IMR-90 (cell line): ENCODE data around the gene R3HDML. TPM values are rescaled to one million over a fixed set of nuclear protein-coding genes. Genes with fewer than 3 reads are reported as not detected.

Source experiments
- ATAC-seq: fragments of 200-7000 bp; cut with Tn5 transposase; 2 replicates; pipeline ENCODE4 v1.9.1; 2020; ENCODE audit warnings: low read depth, mild to moderate bottlenecking, moderate library complexity
- BruUV-seq: library from RNA; stranded (reverse); fragments of 400-500 nt; replicated peaks from 2 replicates; lab custom pipeline; 2021; lab: Mats Ljungman, UMichigan
- CTCF ChIA-PET: fragments of 300-600 bp; formaldehyde crosslinking; extraction: SDS; loops from one replicate; lab custom pipeline; 2021; ENCODE audit warnings: antibody characterized with exemption; lab: Yijun Ruan, JAX
- POLR2A ChIA-PET: fragments of 300-600 bp; sonication (Branson Sonifier 250); formaldehyde crosslinking; loops from one replicate; lab custom pipeline; 2022; ENCODE audit warnings: antibody characterized with exemption; ENCODE audit not compliant: unreplicated experiment; lab: Charles Lee
- DNase-seq: peaks from one replicate; pipeline ENCODE4 v3.0.0; 2013
- H2AFZ ChIP-seq: replicated peaks from 2 replicates; pipeline ENCODE3; 2013; ENCODE audit warnings: low read length, mild to moderate bottlenecking; ENCODE audit not compliant: poor library complexity
- H2AK5ac ChIP-seq: 2 replicates; pipeline ENCODE4 v1.6.1; 2013; ENCODE audit warnings: low read depth, low read length, inconsistent platforms
- H2AK9ac ChIP-seq: replicated peaks from 2 replicates; pipeline ENCODE3; 2013; ENCODE audit warnings: mild to moderate bottlenecking, low read depth, low read length, moderate library complexity; ENCODE audit not compliant: poor library complexity
- H2BK120ac ChIP-seq: 2 replicates; pipeline ENCODE4 v1.6.1; 2013; ENCODE audit warnings: low read depth, low read length, inconsistent platforms
- H2BK15ac ChIP-seq: 3 replicates; pipeline ENCODE4 v1.6.1; 2013; ENCODE audit warnings: low read depth, low read length, inconsistent platforms
- H2BK20ac ChIP-seq: 2 replicates; pipeline ENCODE4 v1.6.1; 2013; ENCODE audit warnings: low read depth, mild to moderate bottlenecking, inconsistent platforms, low read length, moderate library complexity
- H2BK5ac ChIP-seq: 2 replicates; pipeline ENCODE4 v1.6.1; 2013; ENCODE audit warnings: mild to moderate bottlenecking, low read depth, low read length, inconsistent platforms; ENCODE audit not compliant: poor library complexity, severe bottlenecking
- H3K14ac ChIP-seq: replicated peaks from 2 replicates; pipeline ENCODE4 v1.6.1; 2013; ENCODE audit warnings: low read depth, low read length, inconsistent platforms
- H3K18ac ChIP-seq: 2 replicates; pipeline ENCODE4 v1.6.1; 2013; ENCODE audit warnings: low read depth, low read length, control low read depth
- H3K23ac ChIP-seq: 2 replicates; pipeline ENCODE4 v1.6.1; 2013; ENCODE audit warnings: low read depth, low read length, inconsistent platforms
- H3K27ac ChIP-seq: 2 replicates; pipeline ENCODE4 v1.5.1; 2013; ENCODE audit warnings: mild to moderate bottlenecking, control low read depth, low read length; ENCODE audit not compliant: insufficient read depth
- H3K27me3 ChIP-seq: 2 replicates; pipeline ENCODE4 v1.6.1; 2013; ENCODE audit warnings: low read length; ENCODE audit not compliant: control insufficient read depth, insufficient read depth
- H3K36me3 ChIP-seq: 2 replicates; pipeline ENCODE4 v1.6.1; 2013; ENCODE audit warnings: low read length, mixed read lengths; ENCODE audit not compliant: control insufficient read depth, insufficient read depth
- H3K4ac ChIP-seq: 2 replicates; pipeline ENCODE4 v1.6.1; 2013; ENCODE audit warnings: low read depth, low read length, inconsistent platforms
- H3K4me1 ChIP-seq: 2 replicates; pipeline ENCODE4 v1.6.1; 2013; ENCODE audit warnings: low read length, mixed read lengths; ENCODE audit not compliant: control insufficient read depth, insufficient read depth
- H3K4me2 ChIP-seq: 2 replicates; pipeline ENCODE4 v1.6.1; 2013; ENCODE audit warnings: low read depth, mild to moderate bottlenecking, control low read depth, low read length, moderate library complexity
- H3K4me3 ChIP-seq: 2 replicates; pipeline ENCODE4 v1.5.1; 2013; ENCODE audit warnings: low read depth, mild to moderate bottlenecking, control low read depth, low read length, moderate library complexity; ENCODE audit not compliant: insufficient read depth
- H3K56ac ChIP-seq: 2 replicates; pipeline ENCODE4 v1.6.1; 2013; ENCODE audit warnings: low read length, inconsistent platforms; ENCODE audit not compliant: insufficient read depth; ENCODE audit errors: extremely low read depth
- H3K79me1 ChIP-seq, 2 experiments: 2 replicates each; pipeline ENCODE4 v1.6.1; 2013; ENCODE audit warnings: low read length in 2 of 2, inconsistent platforms in 1 of 2, low read depth in 1 of 2
- H3K9ac ChIP-seq: 2 replicates; pipeline ENCODE4 v1.6.1; 2013; ENCODE audit warnings: low read depth, low read length, control low read depth
- H3K9me1 ChIP-seq: 2 replicates; pipeline ENCODE4 v1.6.1; 2013; ENCODE audit warnings: low read length, inconsistent platforms; ENCODE audit not compliant: insufficient read depth
- H3K9me3 ChIP-seq: 2 replicates; pipeline ENCODE4 v1.6.1; 2013; ENCODE audit warnings: low read length; ENCODE audit not compliant: control insufficient read depth, insufficient read depth
- H4K20me1 ChIP-seq: 2 replicates; pipeline ENCODE4 v1.6.1; 2013; ENCODE audit warnings: low read length, inconsistent platforms; ENCODE audit not compliant: insufficient read depth
- H4K5ac ChIP-seq: 2 replicates; pipeline ENCODE4 v1.6.1; 2013; ENCODE audit warnings: mild to moderate bottlenecking, low read depth, low read length, control low read depth
- H4K8ac ChIP-seq, 2 experiments: 2 replicates each; pipeline ENCODE4 v1.6.1; 2013; ENCODE audit warnings: low read depth in 2 of 2, low read length in 2 of 2, control low read depth in 1 of 2, inconsistent platforms in 1 of 2
- H4K91ac ChIP-seq: 2 replicates; pipeline ENCODE4 v1.6.1; 2013; ENCODE audit warnings: low read depth, low read length, inconsistent platforms; ENCODE audit not compliant: insufficient read depth
- CTCF ChIP-seq: conservative IDR thresholded peaks from 2 replicates; pipeline ENCODE4 v1.5.1; 2012; ENCODE audit warnings: mild to moderate bottlenecking, low read depth, low read length, improper control_type of control experiment
- WGBS, 2 experiments: methylation state at CpG; one replicate each; pipeline versions ENCODE4 v1.1.5 to v1.1.7; 2013; ENCODE audit warnings: missing lambda C conversion rate in 2 of 2; ENCODE audit not compliant: insufficient read length in 1 of 2; ENCODE audit errors: extremely low coverage in 2 of 2; 5-methylcytosine and 5-hydroxymethylcytosine counted together
- dilution Hi-C: fragments of 300-500 bp; cut with HindIII; formaldehyde crosslinking; loops from one replicate; pipeline ENCODE4 v1.14.3; 2018; ENCODE audit warnings: low sequenced_read_pairs; ENCODE audit not compliant: unreplicated experiment
- in situ Hi-C: fragments of 300-500 bp; cut with MboI; formaldehyde crosslinking; loops from 3 replicates; pipeline ENCODE4 v1.14.3; 2019; ENCODE audit warnings: low sequenced_read_pairs, inconsistent platforms, mixed read lengths
- intact Hi-C: fragments of 100-400 bp; cut with micrococcal nuclease; formaldehyde crosslinking; loops from 2 replicates; pipeline ENCODE4 v1.10.0; 2022
- polyA plus RNA-seq, 3 experiments: library from polyadenylated mRNA; depleted of rRNA; stranded (reverse); fragments of >200 nt; gene quantifications; 2 replicates each; pipeline ENCODE4 v1.2.3, GENCODE V29; 2012; ENCODE audit warnings: low replicate concordance in 1 of 3
- total RNA-seq: library from RNA; depleted of rRNA; stranded (reverse); fragments of >200 nt; gene quantifications from 2 replicates; pipeline ENCODE4 v1.2.3, GENCODE V29; 2012

Gene R3HDML
- total and polyA plus RNA-seq, 2 of the 4 experiments (the other 2 are of a cell fraction) = not detected

GRCh38 chr20:44361021-44361420, 24.2 kb downstream of the R3HDML start:
- Histone ChIP-seq H3K4ac (no peak overlapping the region), H2AFZ (no peak overlapping the region), H3K4me1 (no peaks in the 10 kb centered on the region), H4K91ac (no peak overlapping the region), H3K4me3 (no peak overlapping the region), H4K5ac (no peak overlapping the region), H3K27ac (no peak overlapping the region), H2BK15ac (no peak overlapping the region), H3K14ac (no peak overlapping the region), H3K18ac (no peak overlapping the region), H4K8ac (no peak overlapping the region), H3K79me1 (no peaks in the 10 kb centered on the region), H3K23ac (no peak overlapping the region), H2BK120ac (no peak overlapping the region), H4K20me1 (no peaks in the 10 kb centered on the region), H3K9me3 (no peaks in the 10 kb centered on the region), H3K9me1 (no peaks in the 10 kb centered on the region), H3K56ac (no peak overlapping the region), H3K4me2 (no peak overlapping the region), H3K27me3 (peaks cover 27% of the 10 kb centered on the region), H3K36me3 (no peaks in the 10 kb centered on the region), H3K9ac (no peak overlapping the region), H2AK9ac (no peak overlapping the region), H2BK20ac (no peak overlapping the region), H2AK5ac (no peak overlapping the region), H2BK5ac (no peak overlapping the region)
- no TSS peak for BruUV-seq
- ChIA-PET CTCF (interaction anchor here (0.6 kb wide), 1 partner anchor 9 kb away, joined by 3 read pairs; no protein-coding TSS in a partner anchor), POLR2A (no interaction called here)
- in situ Hi-C loops = no loop called here
- no peak for TF ChIP-seq CTCF
- dilution Hi-C loops = no loop called here
- DNase-seq (no peak), ATAC-seq (no peak)
- intact Hi-C loops = no loop called here
- 63% methylated on average over 1 of the region's 3 CpGs; no CpG with 5 or more reads in 1 of the 2 experiments for WGBS, 2 experiments
